ENCODE results near the gene FAM171A2. TPM values are rescaled to one million over a fixed set of nuclear protein-coding genes. Genes with fewer than 3 reads are reported as not detected.
A peak's percentile ranks its signal among the peaks of the same experiment; 100 is the strongest.

FAM171A2 gene
- total and polyA plus RNA-seq, 2 of the 8 experiments (the other 6 are each of a cell fraction or from before 2014, with no cell fraction given): 21.9 to 24.1 TPM

GRCh38 chr17:44383363-44383762, 19.7 kb upstream of the FAM171A2 start:
- Histone ChIP-seq H4K91ac (replicated peaks; ENCODE audit: insufficient read length, low read length) (no peak overlapping the region), H2BK20ac (ENCODE audit: low read length) (no peak overlapping the region), H4K5ac (ENCODE audit: insufficient read length, low read depth, low read length) (no peak overlapping the region), H3K9me3 (ENCODE audit: insufficient read depth in 2 of 2, low read depth in 1 of 2, low read length in 1 of 2) (no peaks in the 10 kb centered on the region), H2BK15ac (ENCODE audit: low read length) (no peak overlapping the region), H3K4me3 (ENCODE audit: extremely low read depth in 1 of 4, insufficient read depth in 2 of 4, low read depth in 3 of 4, low read length in 4 of 4) (no peak overlapping the region), H2BK120ac (replicated peaks; ENCODE audit: low read depth, low read length) (no peak overlapping the region), H3K79me1 (ENCODE audit: low read depth, low read length) (no peaks in the 10 kb centered on the region), H2AFZ (ENCODE audit: low read length) (no peak overlapping the region), H3K4ac (replicated peaks; ENCODE audit: insufficient read length, low read depth, low read length) (no peak overlapping the region), H2BK5ac (ENCODE audit: low read depth, low read length) (no peak overlapping the region), H2BK12ac (ENCODE audit: low read depth, low read length) (no peak overlapping the region), H3K79me2 (ENCODE audit: control insufficient read depth in 1 of 2, insufficient read depth in 2 of 2, low read length in 2 of 2) (no peaks in the 10 kb centered on the region), H3K14ac (ENCODE audit: insufficient read length) (no peak overlapping the region), H3K4me1 (replicated peaks in 1 of 4; ENCODE audit: control insufficient read depth in 3 of 4, insufficient read depth in 4 of 4, low read length in 3 of 4) (peaks cover 3 to 21% (median 7%) of the 10 kb centered on the region in 4 experiments; a peak in 6 of 7 replicates), H3K9ac (replicated peaks in 1 of 4; ENCODE audit: extremely low read depth in 1 of 4, low read depth in 3 of 4, low read length in 3 of 4) (no peak overlapping the region), H3K27ac (ENCODE audit: low read depth, low read length) (no peak overlapping the region), H2AK5ac (ENCODE audit: low read depth, low read length) (no peak overlapping the region), H3K23me2 (ENCODE audit: low read depth, low read length) (peaks cover 12% of the 10 kb centered on the region; the same call in 1 of the 2 replicates), H3K27me3 (replicated peaks in 1 of 4; ENCODE audit: control insufficient read depth in 3 of 4, extremely low read depth in 1 of 4, insufficient read depth in 3 of 4, low read length in 3 of 4) (peaks cover 10 to 34% (median 31%) of the 10 kb centered on the region in 4 experiments), H3K23ac (ENCODE audit: insufficient read length) (no peak overlapping the region), H3K4me2 (ENCODE audit: insufficient read depth in 1 of 2, low read depth in 2 of 2, low read length in 2 of 2) (peak overlapping the region; percentile 5 to 84; a peak in 2 of 4 replicates), H3K56ac (replicated peaks; ENCODE audit: insufficient read length, low read depth, low read length) (no peak overlapping the region), H3K18ac (ENCODE audit: extremely low read depth, low read length) (no peak overlapping the region), H4K20me1 (replicated peaks in 1 of 2; ENCODE audit: control insufficient read depth in 1 of 2, insufficient read depth in 2 of 2, low read length in 2 of 2) (peaks cover 0 to 4% of the 10 kb centered on the region in 2 experiments), H4K8ac (ENCODE audit: extremely low read depth, insufficient read depth, low read length) (no peak overlapping the region), H3K36me3 (ENCODE audit: control insufficient read depth in 2 of 4, insufficient read depth in 4 of 4, low read length in 3 of 4) (no peaks in the 10 kb centered on the region)
- WGBS, 2 experiments (ENCODE audit: extremely low coverage in 1 of 2, insufficient coverage in 1 of 2, insufficient read length in 1 of 2, insufficient replicate concordance in 2 of 2, low coverage in 1 of 2, low lambda C conversion rate in 2 of 2, missing lambda C conversion rate in 1 of 2): 87% methylated on average over 15 of the region's 15 CpGs; no CpG with 5 or more reads in 1 of the 2 experiments
- FAIRE-seq (no peak), DNase-seq (ENCODE audit: low read depth in 1 of 2, low spot score in 2 of 2) (no peak)
- POLR2A ChIA-PET (ENCODE audit: partially characterized antibody): no interaction called here
- CTCF ChIA-PET (ENCODE audit: partially characterized antibody): interaction anchor here (1.5 kb wide), 1 partner anchor 28 kb away, joined by 3 read pairs; no protein-coding TSS in a partner anchor
- no peak for TF ChIP-seq TEAD4 (IDR thresholded peaks at IDR 0.05; ENCODE audit: low read depth, low read length)
- no peak for TF ChIP-seq RNF2 (IDR thresholded peaks at IDR 0.05; ENCODE audit: borderline replicate concordance, low read depth, low read length, missing control alignments, poor library complexity, severe bottlenecking)
- TF ChIP-seq RBBP5 (IDR thresholded peaks at IDR 0.05; ENCODE audit: borderline replicate concordance, low read depth, low read length): no peak
- TF ChIP-seq NANOG (IDR thresholded peaks at IDR 0.05; ENCODE audit: insufficient read depth, low read depth, low read length, poor library complexity, severe bottlenecking): no peak
- TF ChIP-seq NRF1 (IDR thresholded peaks at IDR 0.05; ENCODE audit: low read depth, low read length): no peak
- TF ChIP-seq EGR1 (IDR thresholded peaks at IDR 0.05; ENCODE audit: borderline replicate concordance, low read depth, low read length): no peak
- no peak for TF ChIP-seq SP2 (IDR thresholded peaks at IDR 0.05; ENCODE audit: low read length)
- TF ChIP-seq, protein P1, sequence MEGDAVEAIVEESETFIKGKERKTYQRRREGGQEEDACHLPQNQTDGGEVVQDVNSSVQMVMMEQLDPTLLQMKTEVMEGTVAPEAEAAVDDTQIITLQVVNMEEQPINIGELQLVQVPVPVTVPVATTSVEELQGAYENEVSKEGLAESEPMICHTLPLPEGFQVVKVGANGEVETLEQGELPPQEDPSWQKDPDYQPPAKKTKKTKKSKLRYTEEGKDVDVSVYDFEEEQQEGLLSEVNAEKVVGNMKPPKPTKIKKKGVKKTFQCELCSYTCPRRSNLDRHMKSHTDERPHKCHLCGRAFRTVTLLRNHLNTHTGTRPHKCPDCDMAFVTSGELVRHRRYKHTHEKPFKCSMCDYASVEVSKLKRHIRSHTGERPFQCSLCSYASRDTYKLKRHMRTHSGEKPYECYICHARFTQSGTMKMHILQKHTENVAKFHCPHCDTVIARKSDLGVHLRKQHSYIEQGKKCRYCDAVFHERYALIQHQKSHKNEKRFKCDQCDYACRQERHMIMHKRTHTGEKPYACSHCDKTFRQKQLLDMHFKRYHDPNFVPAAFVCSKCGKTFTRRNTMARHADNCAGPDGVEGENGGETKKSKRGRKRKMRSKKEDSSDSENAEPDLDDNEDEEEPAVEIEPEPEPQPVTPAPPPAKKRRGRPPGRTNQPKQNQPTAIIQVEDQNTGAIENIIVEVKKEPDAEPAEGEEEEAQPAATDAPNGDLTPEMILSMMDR (IDR thresholded peaks at IDR 0.05; ENCODE audit: control extremely low read depth in 1 of 3, insufficient read depth in 1 of 3, low read depth in 1 of 3, low read length in 3 of 3): no peak
- TF ChIP-seq SIX5 (IDR thresholded peaks at IDR 0.05; ENCODE audit: low read depth, low read length): no peak
- TF ChIP-seq GTF2F1 (IDR thresholded peaks at IDR 0.05; ENCODE audit: borderline replicate concordance, low read depth, low read length): no peak
- TF ChIP-seq RXRA (IDR thresholded peaks at IDR 0.05; ENCODE audit: insufficient read depth, low read depth, low read length): no peak

All from H1 (cell line).